A549 (cell line): ENCODE results near the gene IVL. TPM values are rescaled to one million over a fixed set of nuclear protein-coding genes. Genes with fewer than 3 reads are reported as not detected.
A peak's percentile ranks its signal among the peaks of the same experiment; 100 is the strongest.

Experiments used
- ATAC-seq, 2 experiments: fragments of 200-7000 bp in 1 of 2; fragments of >200 bp in 1 of 2; cut with Nextera tagmentation in 1 of 2; cut with Tn5 transposase in 1 of 2; 3 replicates each; pipeline versions ENCODE4 v1.8.0 to v1.9.1; 2018 to 2020; ENCODE audit warnings: mild to moderate bottlenecking in 1 of 2, moderate library complexity in 1 of 2
- CTCF ChIA-PET: fragments of 300-600 bp; sonication (Branson Sonifier 250); formaldehyde crosslinking; extraction: SDS; loops from one replicate; lab custom pipeline; 2021; ENCODE audit warnings: antibody characterized with exemption, inconsistent platforms; lab: Yijun Ruan, JAX
- POLR2A ChIA-PET: fragments of 350-600 bp; formaldehyde crosslinking; extraction: SDS; loops from one replicate; lab custom pipeline; 2021; ENCODE audit warnings: antibody characterized with exemption, inconsistent platforms; lab: Yijun Ruan, JAX
- DNase-seq, 2 experiments: peaks; one replicate each; pipeline versions ENCODE4 v3.0.0 to v3.0.0-alpha.2; 2011 to 2016; ENCODE audit warnings: low read depth in 1 of 2, low spot score in 1 of 2
- FAIRE-seq: peaks from 2 replicates; lab custom pipeline; 2011; peaks lifted over from hg19 to GRCh38; lab: Jason Lieb, UNC
- H3K27ac ChIP-seq, 2 experiments: fragments of >200 bp; sonication (Bioruptor Twin); formaldehyde crosslinking; 3 replicates each; pipeline ENCODE4 v1.5.1; 2016 to 2017
- H3K4me1 ChIP-seq: fragments of >200 bp; sonication (Bioruptor Twin); formaldehyde crosslinking; 3 replicates; pipeline ENCODE4 v1.6.1; 2016
- H3K4me2 ChIP-seq: fragments of >200 bp; sonication (Bioruptor Twin); formaldehyde crosslinking; 3 replicates; pipeline ENCODE4 v1.6.1; 2016
- H3K4me3 ChIP-seq: fragments of >200 bp; sonication (Bioruptor Twin); formaldehyde crosslinking; 3 replicates; pipeline ENCODE4 v1.5.1; 2016
- H3K9me3 ChIP-seq: fragments of >200 bp; sonication (Bioruptor Twin); formaldehyde crosslinking; 3 replicates; pipeline ENCODE4 v1.6.1; 2016
- BHLHE40 ChIP-seq: IDR thresholded peaks from 2 replicates; pipeline ENCODE4 v1.6.1; 2012; ENCODE audit warnings: low read depth, low read length, inconsistent platforms
- CBX8 ChIP-seq: fragments of 200-600 bp; sonication (generic); IDR thresholded peaks from 2 replicates; pipeline ENCODE4 v1.6.1; 2016
- CHD2 ChIP-seq: fragments of 150-350 bp; IDR thresholded peaks from 2 replicates; pipeline ENCODE4 v1.6.1; 2014; ENCODE audit warnings: low read length; ENCODE audit not compliant: partially characterized antibody
- FOXS1 ChIP-seq: fragments of 250-450 bp; sonication (Bioruptor Pico); IDR thresholded peaks from 2 replicates; pipeline ENCODE4 v1.5.0; 2020; ENCODE audit warnings: mild to moderate bottlenecking, moderate library complexity
- HDAC2 ChIP-seq: fragments of 200-600 bp; sonication (generic); IDR thresholded peaks from 2 replicates; pipeline ENCODE4 v1.6.1; 2016
- HOXA7 ChIP-seq: fragments of 250-450 bp; sonication (Bioruptor Pico); IDR thresholded peaks from 2 replicates; pipeline ENCODE4 v1.5.0; 2020; ENCODE audit warnings: mild to moderate bottlenecking, moderate library complexity
- HOXB5 ChIP-seq: fragments of 250-450 bp; sonication (Bioruptor Pico); IDR thresholded peaks from 2 replicates; pipeline ENCODE4 v1.5.0; 2020; ENCODE audit warnings: mild to moderate bottlenecking, moderate library complexity
- JUN ChIP-seq, 2 experiments: fragments of >200 bp; sonication (Bioruptor Twin); formaldehyde crosslinking; IDR thresholded peaks; 2 replicates in 1 of 2; 3 replicates in 1 of 2; pipeline ENCODE4 v1.6.1; 2016 to 2017
- KDM1A ChIP-seq: fragments of 200-600 bp; sonication (generic); IDR thresholded peaks from 2 replicates; pipeline ENCODE4 v1.6.1; 2016; ENCODE audit warnings: low read depth, mild to moderate bottlenecking
- RAD21 ChIP-seq, 2 experiments: fragments of >200 bp in 1 of 2; sonication (Bioruptor Twin) in 1 of 2; formaldehyde crosslinking in 1 of 2; IDR thresholded peaks in 1 of 2; conservative IDR thresholded peaks in 1 of 2; 2 replicates in 1 of 2; 3 replicates in 1 of 2; pipeline ENCODE4 v1.6.1; 2012 to 2018; ENCODE audit warnings: inconsistent platforms in 1 of 2
- RCOR1 ChIP-seq: fragments of 150-350 bp; IDR thresholded peaks from 2 replicates; pipeline ENCODE4 v1.6.1; 2014; ENCODE audit warnings: antibody characterized with exemption, low read length, low read depth
- RFX5 ChIP-seq: fragments of 450-650 bp; IDR thresholded peaks from 2 replicates; pipeline ENCODE4 v1.7.1; 2014; ENCODE audit warnings: antibody characterized with exemption, mild to moderate bottlenecking, moderate library complexity
- RNF2 ChIP-seq: fragments of 200-600 bp; sonication (generic); IDR thresholded peaks from 2 replicates; pipeline ENCODE4 v1.6.1; 2016; ENCODE audit warnings: low read depth, mild to moderate bottlenecking, antibody characterized with exemption, moderate library complexity, borderline replicate concordance
- TFCP2L1 ChIP-seq: fragments of 250-450 bp; sonication (Bioruptor Pico); IDR thresholded peaks from 2 replicates; pipeline ENCODE4 v1.5.0; 2021; ENCODE audit warnings: mild to moderate bottlenecking
- ZSCAN20 ChIP-seq: fragments of 250-450 bp; sonication (Bioruptor Pico); IDR thresholded peaks from 2 replicates; pipeline ENCODE4 v1.8.0; 2022; ENCODE audit warnings: mild to moderate bottlenecking, moderate library complexity
- WGBS: methylation state at CpG from one replicate; pipeline ENCODE4 v1.1.6; 2017; ENCODE audit errors: missing lambda C conversion rate; 5-methylcytosine and 5-hydroxymethylcytosine counted together
- polyA plus RNA-seq, 4 experiments: library from polyadenylated mRNA; depleted of rRNA in 3 of 4; stranded (reverse); fragments of >200 nt; fragmentation: RNase III in 1 of 4; extraction: RNeasy Plus Mini Kit Qiagen cat#74134 plus additional on column Dnase treatment in 1 of 4; gene quantifications; 2 replicates in 3 of 4; 3 replicates in 1 of 4; pipeline ENCODE4 v1.2.3, GENCODE V29; 2011 to 2017

IVL gene
- polyA plus RNA-seq, 2 of the 4 experiments (the other 2 are of a cell fraction) = not detected

GRCh38 chr1:152959801-152960451, 51.6 kb downstream of the IVL start:
- CTCF ChIA-PET = interaction anchor here (0.7 to 1.3 kb wide), 3 partner anchors 14 to 234 kb away, joined by 3 to 4 read pairs (median 3); no protein-coding TSS in a partner anchor
- FAIRE-seq = no peak
- H3K4me3 ChIP-seq = no peak overlapping the region
- no peaks in the 10 kb centered on the region for H3K4me1 ChIP-seq
- WGBS = 38% methylated on average over 10 of the region's 10 CpGs
- ATAC-seq = no peak
- no peak for TF ChIP-seq KDM1A
- TF ChIP-seq RFX5 = no peak
- TF ChIP-seq TFCP2L1 (CRISPR knock-in tag) = no peak
- TF ChIP-seq BHLHE40 = no peak
- TF ChIP-seq HOXB5 (CRISPR knock-in tag) = no peak
- TF ChIP-seq CHD2 = no peak
- TF ChIP-seq HOXA7 = no peak
- no peak for TF ChIP-seq RNF2
- no peak for TF ChIP-seq RAD21 (conservative IDR thresholded peaks at IDR 0.05 in 1 of 2, IDR thresholded peaks at IDR 0.05 in 1 of 2)
- TF ChIP-seq ZSCAN20 = no peak
- TF ChIP-seq FOXS1 (CRISPR knock-in tag) = no peak
- no peak for TF ChIP-seq JUN (IDR thresholded peaks at IDR 0.05)
- no peak for TF ChIP-seq CBX8
- TF ChIP-seq HDAC2 = no peak
- TF ChIP-seq RCOR1 = no peak
- DNase-seq = no peak
- H3K4me2 ChIP-seq = no peak overlapping the region
- POLR2A ChIA-PET = no interaction called here
- H3K27ac ChIP-seq = no peak overlapping the region
- no peaks in the 10 kb centered on the region for H3K9me3 ChIP-seq

DNA sequence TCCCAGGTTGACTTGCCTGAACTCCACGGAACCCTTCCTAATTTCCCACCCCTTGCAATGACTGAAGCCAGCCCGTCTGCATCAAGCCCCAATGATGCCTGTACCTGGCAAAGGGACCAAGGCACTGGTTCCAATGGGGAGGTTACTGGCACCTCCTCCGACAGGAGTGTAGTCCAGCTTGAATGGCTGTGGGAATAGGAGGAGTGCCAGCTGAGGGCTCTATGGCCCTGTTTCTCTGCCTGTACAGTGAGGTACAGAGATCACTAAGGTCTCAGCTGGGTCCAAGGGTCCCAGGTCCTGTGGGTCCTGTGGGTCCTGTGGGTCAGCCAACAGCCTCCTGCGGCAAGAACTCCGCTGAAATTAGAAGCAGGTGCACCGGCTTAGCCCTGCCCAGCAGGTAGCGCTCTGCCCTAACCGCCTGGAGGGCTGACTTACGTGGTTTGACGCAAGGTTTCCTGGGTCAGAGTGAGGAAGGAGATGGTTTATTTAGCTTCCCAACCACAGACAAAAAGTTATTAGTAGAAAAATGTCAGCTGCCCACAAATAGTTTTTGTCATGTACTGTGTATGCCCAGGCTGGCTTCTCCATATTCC, 52.2 kb downstream of the IVL start:
- Histone ChIP-seq H3K4me1 (no peaks in the 10 kb centered on the region), H3K4me2 (no peak overlapping the region), H3K9me3 (no peaks in the 10 kb centered on the region), H3K4me3 (no peak overlapping the region), H3K27ac (no peak overlapping the region)
- DNase-seq = no peak
- peak in 1 of 2 experiments; percentile 39; a peak in 2 of 6 replicates for ATAC-seq
- POLR2A ChIA-PET = no interaction called here
- 16% methylated on average over 9 of the region's 10 CpGs for WGBS
- FAIRE-seq = no peak
- CTCF ChIA-PET = interaction anchor here (0.7 to 1.3 kb wide), 3 partner anchors 15 to 233 kb away, joined by 3 to 4 read pairs (median 3); no protein-coding TSS in a partner anchor
- TF ChIP-seq RAD21 (conservative IDR thresholded peaks at IDR 0.05 in 1 of 2, IDR thresholded peaks at IDR 0.05 in 1 of 2) (0 out of 5 replicates have a peak, but pooled peaks of 1 of the 2 experiments have one; percentile 19), JUN (IDR thresholded peaks at IDR 0.05) (no peak)

Other genes with a start within 250 kb of the IVL start
- gene LCE2D, start 245.2 kb upstream of the IVL start, polyA plus RNA-seq (2011; rRNA removed) = not detected in 2 replicates
- gene LCE2D, start 245.2 kb upstream of the IVL start, polyA plus RNA-seq (2017; fragmentation: RNase III; extraction: RNeasy Plus Mini Kit Qiagen cat#74134 plus additional on column Dnase treatment) = not detected in 3 replicates
- gene LCE2C, start 233.3 kb upstream of the IVL start, polyA plus RNA-seq (2011; rRNA removed) = not detected in 2 replicates
- gene LCE2C, start 233.3 kb upstream of the IVL start, polyA plus RNA-seq (2017; fragmentation: RNase III; extraction: RNeasy Plus Mini Kit Qiagen cat#74134 plus additional on column Dnase treatment) = not detected in 3 replicates
- not detected in 2 replicates for gene LCE2B, start 222.4 kb upstream of the IVL start, polyA plus RNA-seq (2011; rRNA removed)
- gene LCE2B, start 222.4 kb upstream of the IVL start, polyA plus RNA-seq (2017; fragmentation: RNase III; extraction: RNeasy Plus Mini Kit Qiagen cat#74134 plus additional on column Dnase treatment) = not detected in 3 replicates
- not detected in 2 replicates for gene LCE2A, start 210.2 kb upstream of the IVL start, polyA plus RNA-seq (2011; rRNA removed)
- gene LCE2A, start 210.2 kb upstream of the IVL start, polyA plus RNA-seq (2017; fragmentation: RNase III; extraction: RNeasy Plus Mini Kit Qiagen cat#74134 plus additional on column Dnase treatment) = not detected in 3 replicates
- gene LCE4A, start 200.4 kb upstream of the IVL start, polyA plus RNA-seq (2011; rRNA removed) = not detected in 2 replicates
- gene LCE4A, start 200.4 kb upstream of the IVL start, polyA plus RNA-seq (2017; fragmentation: RNase III; extraction: RNeasy Plus Mini Kit Qiagen cat#74134 plus additional on column Dnase treatment) = not detected in 3 replicates
- gene KPRP, start 150.5 kb upstream of the IVL start, polyA plus RNA-seq (2011; rRNA removed) = not detected in 2 replicates
- gene KPRP, start 150.5 kb upstream of the IVL start, polyA plus RNA-seq (2017; fragmentation: RNase III; extraction: RNeasy Plus Mini Kit Qiagen cat#74134 plus additional on column Dnase treatment) = not detected in 3 replicates
- not detected in 2 replicates for gene LCE1F, start 133.4 kb upstream of the IVL start, polyA plus RNA-seq (2011; rRNA removed)
- not detected in 3 replicates for gene LCE1F, start 133.4 kb upstream of the IVL start, polyA plus RNA-seq (2017; fragmentation: RNase III; extraction: RNeasy Plus Mini Kit Qiagen cat#74134 plus additional on column Dnase treatment)
- gene LCE1E, start 122.3 kb upstream of the IVL start, polyA plus RNA-seq (2011; rRNA removed) = not detected in 2 replicates
- gene LCE1E, start 122.3 kb upstream of the IVL start, polyA plus RNA-seq (2017; fragmentation: RNase III; extraction: RNeasy Plus Mini Kit Qiagen cat#74134 plus additional on column Dnase treatment) = not detected in 3 replicates
- gene LCE1D, start 111.8 kb upstream of the IVL start, polyA plus RNA-seq (2011; rRNA removed) = not detected in 2 replicates
- gene LCE1D, start 111.8 kb upstream of the IVL start, polyA plus RNA-seq (2017; fragmentation: RNase III; extraction: RNeasy Plus Mini Kit Qiagen cat#74134 plus additional on column Dnase treatment) = not detected in 3 replicates
- gene LCE1C, start 101.9 kb upstream of the IVL start, polyA plus RNA-seq (2011; rRNA removed) = not detected in 2 replicates
- not detected in 3 replicates for gene LCE1C, start 101.9 kb upstream of the IVL start, polyA plus RNA-seq (2017; fragmentation: RNase III; extraction: RNeasy Plus Mini Kit Qiagen cat#74134 plus additional on column Dnase treatment)
- not detected in 2 replicates for gene LCE1B, start 96.6 kb upstream of the IVL start, polyA plus RNA-seq (2011; rRNA removed)
- gene LCE1B, start 96.6 kb upstream of the IVL start, polyA plus RNA-seq (2017; fragmentation: RNase III; extraction: RNeasy Plus Mini Kit Qiagen cat#74134 plus additional on column Dnase treatment) = not detected in 3 replicates
- not detected in 2 replicates for gene LCE1A, start 81.1 kb upstream of the IVL start, polyA plus RNA-seq (2011; rRNA removed)
- not detected in 3 replicates for gene LCE1A, start 81.1 kb upstream of the IVL start, polyA plus RNA-seq (2017; fragmentation: RNase III; extraction: RNeasy Plus Mini Kit Qiagen cat#74134 plus additional on column Dnase treatment)
- not detected in 2 replicates for gene LCE6A, start 65.7 kb upstream of the IVL start, polyA plus RNA-seq (2011; rRNA removed)
- not detected in 3 replicates for gene LCE6A, start 65.7 kb upstream of the IVL start, polyA plus RNA-seq (2017; fragmentation: RNase III; extraction: RNeasy Plus Mini Kit Qiagen cat#74134 plus additional on column Dnase treatment)
- not detected in 2 replicates for gene LCE7A, start 48.5 kb upstream of the IVL start, polyA plus RNA-seq (2011; rRNA removed)
- gene LCE7A, start 48.5 kb upstream of the IVL start, polyA plus RNA-seq (2017; fragmentation: RNase III; extraction: RNeasy Plus Mini Kit Qiagen cat#74134 plus additional on column Dnase treatment) = not detected in 3 replicates
- not detected in 2 replicates for gene SMCP, start 30.2 kb upstream of the IVL start, polyA plus RNA-seq (2011; rRNA removed)
- not detected in 3 replicates for gene SMCP, start 30.2 kb upstream of the IVL start, polyA plus RNA-seq (2017; fragmentation: RNase III; extraction: RNeasy Plus Mini Kit Qiagen cat#74134 plus additional on column Dnase treatment)
- not detected in 2 replicates for gene SPRR5, start 38.7 kb downstream of the IVL start, polyA plus RNA-seq (2011; rRNA removed)
- gene SPRR5, start 38.7 kb downstream of the IVL start, polyA plus RNA-seq (2017; fragmentation: RNase III; extraction: RNeasy Plus Mini Kit Qiagen cat#74134 plus additional on column Dnase treatment) = not detected in 3 replicates
- gene SPRR4, start 62.1 kb downstream of the IVL start, polyA plus RNA-seq (2011; rRNA removed) = not detected in 2 replicates
- gene SPRR4, start 62.1 kb downstream of the IVL start, polyA plus RNA-seq (2017; fragmentation: RNase III; extraction: RNeasy Plus Mini Kit Qiagen cat#74134 plus additional on column Dnase treatment) = not detected in 3 replicates
- not detected in 2 replicates for gene SPRR1A, start 75.5 kb downstream of the IVL start, polyA plus RNA-seq (2011; rRNA removed)
- gene SPRR1A, start 75.5 kb downstream of the IVL start, polyA plus RNA-seq (2017; fragmentation: RNase III; extraction: RNeasy Plus Mini Kit Qiagen cat#74134 plus additional on column Dnase treatment) = not detected in 3 replicates
- gene SPRR3, start 93.2 kb downstream of the IVL start, polyA plus RNA-seq (2011; rRNA removed) = not detected in 2 replicates
- gene SPRR3, start 93.2 kb downstream of the IVL start, polyA plus RNA-seq (2017; fragmentation: RNase III; extraction: RNeasy Plus Mini Kit Qiagen cat#74134 plus additional on column Dnase treatment) = not detected in 3 replicates
- not detected in 2 replicates for gene SPRR1B, start 122.7 kb downstream of the IVL start, polyA plus RNA-seq (2011; rRNA removed)
- gene SPRR1B, start 122.7 kb downstream of the IVL start, polyA plus RNA-seq (2017; fragmentation: RNase III; extraction: RNeasy Plus Mini Kit Qiagen cat#74134 plus additional on column Dnase treatment) = not detected in 3 replicates
- not detected in 2 replicates for gene SPRR2D, start 132.6 kb downstream of the IVL start, polyA plus RNA-seq (2011; rRNA removed)
- not detected in 3 replicates for gene SPRR2D, start 132.6 kb downstream of the IVL start, polyA plus RNA-seq (2017; fragmentation: RNase III; extraction: RNeasy Plus Mini Kit Qiagen cat#74134 plus additional on column Dnase treatment)
- gene SPRR2A, start 149.0 kb downstream of the IVL start, polyA plus RNA-seq (2011; rRNA removed) = not detected in 2 replicates
- gene SPRR2A, start 149.0 kb downstream of the IVL start, polyA plus RNA-seq (2017; fragmentation: RNase III; extraction: RNeasy Plus Mini Kit Qiagen cat#74134 plus additional on column Dnase treatment) = not detected in 3 replicates
- not detected in 2 replicates for gene SPRR2B, start 163.1 kb downstream of the IVL start, polyA plus RNA-seq (2011; rRNA removed)
- gene SPRR2B, start 163.1 kb downstream of the IVL start, polyA plus RNA-seq (2017; fragmentation: RNase III; extraction: RNeasy Plus Mini Kit Qiagen cat#74134 plus additional on column Dnase treatment) = not detected in 3 replicates
- gene SPRR2E, start 186.0 kb downstream of the IVL start, polyA plus RNA-seq (2011; rRNA removed) = not detected in 2 replicates
- gene SPRR2E, start 186.0 kb downstream of the IVL start, polyA plus RNA-seq (2017; fragmentation: RNase III; extraction: RNeasy Plus Mini Kit Qiagen cat#74134 plus additional on column Dnase treatment) = not detected in 3 replicates
- gene SPRR2F, start 205.0 kb downstream of the IVL start, polyA plus RNA-seq (2011; rRNA removed) = not detected in 2 replicates
- gene SPRR2F, start 205.0 kb downstream of the IVL start, polyA plus RNA-seq (2017; fragmentation: RNase III; extraction: RNeasy Plus Mini Kit Qiagen cat#74134 plus additional on column Dnase treatment) = not detected in 3 replicates
- not detected in 2 replicates for gene SPRR2G, start 242.3 kb downstream of the IVL start, polyA plus RNA-seq (2011; rRNA removed)
- not detected in 3 replicates for gene SPRR2G, start 242.3 kb downstream of the IVL start, polyA plus RNA-seq (2017; fragmentation: RNase III; extraction: RNeasy Plus Mini Kit Qiagen cat#74134 plus additional on column Dnase treatment)